Coronary artery (tissue), 2 donors: ENCODE data around the gene NDUFAF8.

Experiments used
- DNase-seq: peaks from one replicate; pipeline ENCODE4 v3.0.0-alpha.2; 2017; ENCODE audit warnings: low spot score
- H3K27ac ChIP-seq, 2 donors: fragments of 200-600 bp; sonication (generic); one replicate each; pipeline ENCODE4 v1.5.1; 2016 to 2019
- H3K4me3 ChIP-seq: fragments of 200-600 bp; sonication (generic); 2 replicates; pipeline ENCODE4 v1.5.1; 2016; ENCODE audit warnings: mild to moderate bottlenecking, moderate library complexity
- TF ChIP-seq, protein P1 (sequence below): fragments of 200-600 bp; sonication (generic); IDR thresholded peaks from one replicate; pipeline ENCODE4 v1.5.1; 2019; ENCODE audit warnings: antibody characterized with exemption

NDUFAF8 gene

DNA sequence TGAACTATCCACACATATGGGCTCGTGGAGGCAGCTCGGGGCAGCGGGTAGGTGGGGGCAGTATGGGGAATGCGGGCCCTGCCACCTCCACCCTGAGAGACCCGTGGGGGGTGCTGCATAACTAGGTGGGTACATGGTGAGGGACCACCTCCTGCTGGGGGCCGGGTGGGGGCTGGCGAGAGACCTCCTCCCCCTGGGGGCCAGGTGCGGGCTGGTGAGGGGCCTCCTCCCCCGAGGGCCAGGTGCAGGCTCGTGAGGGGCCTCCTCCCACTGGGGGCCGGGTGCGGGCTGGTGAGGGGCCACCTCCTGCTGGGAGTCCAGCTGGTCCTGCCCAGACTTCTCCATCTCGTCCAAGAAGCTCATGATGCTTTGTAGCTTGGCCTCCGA lies 41.7 kb upstream of the NDUFAF8 start:
- H3K27ac ChIP-seq, result no peak overlapping the region
- DNase-seq, result no peak
- H3K4me3 ChIP-seq, result no peak overlapping the region
- TF ChIP-seq, protein P1, sequence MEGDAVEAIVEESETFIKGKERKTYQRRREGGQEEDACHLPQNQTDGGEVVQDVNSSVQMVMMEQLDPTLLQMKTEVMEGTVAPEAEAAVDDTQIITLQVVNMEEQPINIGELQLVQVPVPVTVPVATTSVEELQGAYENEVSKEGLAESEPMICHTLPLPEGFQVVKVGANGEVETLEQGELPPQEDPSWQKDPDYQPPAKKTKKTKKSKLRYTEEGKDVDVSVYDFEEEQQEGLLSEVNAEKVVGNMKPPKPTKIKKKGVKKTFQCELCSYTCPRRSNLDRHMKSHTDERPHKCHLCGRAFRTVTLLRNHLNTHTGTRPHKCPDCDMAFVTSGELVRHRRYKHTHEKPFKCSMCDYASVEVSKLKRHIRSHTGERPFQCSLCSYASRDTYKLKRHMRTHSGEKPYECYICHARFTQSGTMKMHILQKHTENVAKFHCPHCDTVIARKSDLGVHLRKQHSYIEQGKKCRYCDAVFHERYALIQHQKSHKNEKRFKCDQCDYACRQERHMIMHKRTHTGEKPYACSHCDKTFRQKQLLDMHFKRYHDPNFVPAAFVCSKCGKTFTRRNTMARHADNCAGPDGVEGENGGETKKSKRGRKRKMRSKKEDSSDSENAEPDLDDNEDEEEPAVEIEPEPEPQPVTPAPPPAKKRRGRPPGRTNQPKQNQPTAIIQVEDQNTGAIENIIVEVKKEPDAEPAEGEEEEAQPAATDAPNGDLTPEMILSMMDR, result no peak

DNA sequence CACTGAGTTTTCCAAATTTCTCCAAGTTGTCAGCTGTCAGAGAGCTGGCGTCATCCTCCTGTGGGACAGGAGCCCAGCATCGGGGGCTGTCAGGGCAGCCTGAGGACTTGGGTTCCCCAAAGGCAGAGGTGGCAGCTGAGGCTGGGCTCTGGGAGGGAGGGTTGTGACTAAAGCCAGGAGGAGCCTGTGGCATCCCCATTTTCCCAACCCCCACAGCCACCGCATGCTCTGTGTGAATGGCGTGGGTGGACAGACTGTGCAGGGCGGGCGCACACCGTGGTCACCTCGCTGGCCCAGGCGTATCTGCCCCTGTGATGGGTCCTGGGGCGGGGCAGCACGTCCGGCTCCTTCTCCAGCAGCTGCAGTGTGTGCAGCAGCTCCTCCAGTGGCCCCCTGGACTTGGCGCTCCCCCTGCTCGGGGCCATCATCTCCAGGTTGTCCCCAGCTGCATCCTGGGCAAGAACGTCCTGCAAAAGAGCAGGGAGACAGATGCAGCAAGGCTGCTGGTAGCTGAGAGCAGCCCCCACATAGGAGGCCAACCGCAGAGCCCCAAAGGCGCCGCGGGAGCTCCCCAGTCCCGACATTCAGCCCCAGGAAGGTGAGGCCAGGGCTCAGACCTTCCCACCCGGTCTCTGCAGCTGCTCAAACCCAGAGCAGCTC lies 41.2 kb upstream of the NDUFAF8 start:
- DNase-seq, result no peak
- no peak overlapping the region for H3K27ac ChIP-seq
- TF ChIP-seq, protein P1, result no peak
- no peak overlapping the region for H3K4me3 ChIP-seq

DNA sequence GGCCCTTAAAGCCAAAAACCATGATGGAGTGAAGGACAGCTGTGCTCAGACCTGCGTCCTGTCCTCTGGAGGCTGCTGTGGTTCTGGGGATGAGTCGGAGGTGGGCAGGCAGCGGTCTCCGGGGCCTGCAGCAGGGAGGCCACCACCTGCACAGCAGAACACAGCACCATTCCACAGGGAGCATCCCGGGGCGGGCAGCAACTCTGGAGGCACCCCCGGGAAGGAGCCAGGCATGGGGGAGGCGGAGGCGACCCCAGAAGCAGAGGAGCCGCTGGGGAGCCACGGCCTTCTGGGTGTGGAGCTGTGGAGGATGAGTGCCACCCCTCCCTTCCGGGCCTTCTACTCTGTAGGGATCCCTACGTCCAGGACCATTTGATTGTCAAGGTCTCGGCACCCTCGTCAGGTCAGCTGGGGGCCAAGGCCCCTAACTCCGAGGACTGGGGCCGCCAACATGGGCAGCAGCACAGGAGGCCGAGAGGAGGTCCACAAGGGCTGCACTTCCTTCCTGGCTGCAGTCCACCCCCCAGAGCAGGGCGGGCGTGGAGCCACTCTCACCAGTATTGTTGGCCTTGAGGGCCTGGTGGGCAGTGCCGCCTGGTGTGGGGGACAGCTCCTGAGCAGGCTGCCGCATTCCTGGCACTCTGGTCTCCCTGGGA lies 40.2 kb upstream of the NDUFAF8 start:
- H3K4me3 ChIP-seq, result no peak overlapping the region
- no peak for DNase-seq
- TF ChIP-seq, protein P1, result no peak
- no peak overlapping the region for H3K27ac ChIP-seq

DNA sequence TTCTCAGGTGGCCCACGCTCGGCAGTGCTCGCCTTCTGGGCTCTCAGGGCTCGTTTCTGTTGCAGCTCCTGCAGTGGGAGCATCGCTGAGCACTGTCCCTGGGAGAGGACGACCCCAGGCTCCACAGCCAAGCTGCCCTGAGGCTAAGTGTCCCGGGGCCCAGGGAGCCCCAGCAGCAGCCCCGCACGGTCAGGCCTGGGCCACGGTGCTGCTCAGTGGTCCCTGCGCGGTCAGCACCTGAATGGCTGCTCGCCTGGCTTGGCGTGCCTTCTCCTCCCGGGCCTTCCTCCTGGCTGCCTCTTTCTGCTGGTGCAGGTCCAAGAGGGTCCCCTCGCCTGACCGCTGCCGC lies 39.7 kb upstream of the NDUFAF8 start:
- no peak for DNase-seq
- H3K27ac ChIP-seq, result no peak overlapping the region
- H3K4me3 ChIP-seq, result no peak overlapping the region
- TF ChIP-seq, protein P1, result no peak

DNA sequence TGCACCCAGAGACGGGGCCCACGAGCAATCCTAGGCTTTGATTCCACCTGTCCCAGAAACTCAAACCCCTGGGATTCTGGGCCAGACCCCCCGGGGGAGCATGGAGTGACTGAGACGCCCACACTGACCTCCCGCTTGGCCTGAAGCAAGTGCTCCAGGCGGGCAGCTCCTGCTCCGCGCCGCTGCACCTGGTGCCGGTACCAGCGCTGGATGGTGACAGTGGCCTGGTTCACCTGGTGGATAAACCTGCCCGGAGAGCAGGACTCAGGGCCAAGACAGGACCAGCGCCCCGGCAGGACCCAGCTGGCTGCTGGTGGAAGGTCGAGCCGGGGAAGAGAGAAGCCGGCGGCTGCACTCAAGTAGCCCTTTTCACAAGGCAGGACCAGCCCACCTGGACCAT lies 38.9 kb upstream of the NDUFAF8 start:
- DNase-seq, result no peak
- Histone ChIP-seq H3K27ac (no peak overlapping the region), H3K4me3 (no peak overlapping the region)
- TF ChIP-seq, protein P1, result no peak

DNA sequence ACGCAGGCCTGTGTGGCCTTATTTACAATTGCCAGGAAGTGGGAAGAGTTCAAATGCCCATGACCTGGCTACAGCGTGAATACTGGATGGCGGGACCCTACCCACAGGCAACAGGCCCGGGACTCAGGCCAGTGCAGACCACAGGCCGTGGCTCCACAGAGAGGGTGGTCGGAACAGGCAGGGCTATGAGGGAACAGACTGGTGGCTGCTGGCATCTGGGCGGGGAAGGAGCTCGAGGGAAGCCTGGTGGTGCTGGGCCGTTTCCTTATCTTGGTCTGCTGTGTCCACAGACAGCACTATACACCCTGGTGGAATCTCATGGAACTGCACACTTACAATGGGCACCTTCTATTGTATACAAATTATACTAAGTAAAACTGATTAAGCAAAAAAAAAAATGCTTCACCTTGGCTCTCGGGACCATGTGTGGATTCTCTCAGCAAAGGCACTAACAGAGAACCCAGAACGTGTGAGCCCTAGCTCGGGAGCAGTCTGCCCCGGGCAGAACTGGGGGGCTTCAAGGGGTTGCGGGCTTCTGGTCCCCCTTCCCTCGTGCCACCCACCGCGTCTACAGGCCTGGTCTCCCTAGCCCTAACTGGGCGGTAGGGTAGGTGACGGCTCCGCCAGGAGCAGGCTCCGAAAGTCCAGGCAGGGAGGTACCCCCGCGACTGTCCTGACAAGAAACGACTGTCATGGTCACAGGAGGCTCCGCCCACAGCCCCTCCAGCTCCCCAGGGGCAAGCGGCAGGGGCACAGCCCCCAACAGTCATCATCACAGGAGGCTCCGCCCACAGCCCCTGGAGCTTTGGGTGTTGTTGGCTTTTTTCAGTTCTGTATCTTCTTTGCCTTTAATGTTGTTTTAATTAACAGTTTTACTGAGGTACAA lies 38.2 kb upstream of the NDUFAF8 start:
- TF ChIP-seq, protein P1, result peak; percentile 40
- no peak overlapping the region for H3K4me3 ChIP-seq
- DNase-seq, result no peak
- H3K27ac ChIP-seq, result peak overlapping the region in 1 of 2 donors; percentile 22
